Liver (tissue), 9 donors: Measurements from ENCODE around the gene ADGRG1. TPM values are rescaled to one million over a fixed set of nuclear protein-coding genes. Genes with fewer than 3 reads are reported as not detected.

Source experiments
- DNase-seq: peaks from one replicate; pipeline ENCODE4 v3.0.0-alpha.2; 2017; ENCODE audit warnings: low spot score
- H3K27ac ChIP-seq, 2 donors: one replicate each; pipeline ENCODE4 v1.7.0; 2013; ENCODE audit warnings: inconsistent platforms in 2 of 2, low read length in 2 of 2, control low read depth in 1 of 2, low read depth in 1 of 2, mild to moderate bottlenecking in 1 of 2
- H3K27me3 ChIP-seq, 4 donors: one replicate each; pipeline versions ENCODE4 v1.6.1 to v1.7.0; 2013; ENCODE audit warnings: low read length in 3 of 4, inconsistent platforms in 1 of 4, mild to moderate bottlenecking in 1 of 4, moderate library complexity in 1 of 4; ENCODE audit not compliant: control insufficient read depth in 4 of 4, insufficient read depth in 4 of 4
- H3K36me3 ChIP-seq, 4 donors: one replicate each; pipeline versions ENCODE4 v1.6.1 to v1.7.0; 2013; ENCODE audit warnings: low read length in 3 of 4, mild to moderate bottlenecking in 3 of 4, low read depth in 1 of 4, moderate library complexity in 1 of 4; ENCODE audit not compliant: control insufficient read depth in 4 of 4, insufficient read depth in 3 of 4
- H3K4me1 ChIP-seq, 4 donors: one replicate each; pipeline versions ENCODE4 v1.6.1 to v1.7.0; 2013; ENCODE audit warnings: low read length in 3 of 4, mild to moderate bottlenecking in 3 of 4, moderate library complexity in 1 of 4; ENCODE audit not compliant: control insufficient read depth in 4 of 4, insufficient read depth in 4 of 4
- H3K4me3 ChIP-seq, 3 donors: one replicate each; pipeline versions ENCODE4 v1.6.1 to v1.7.0; 2013; ENCODE audit warnings: low read length in 3 of 3, control low read depth in 1 of 3, low read depth in 1 of 3, mild to moderate bottlenecking in 1 of 3
- H3K9ac ChIP-seq, 2 donors: one replicate each; pipeline ENCODE4 v1.7.0; 2013; ENCODE audit warnings: low read length in 2 of 2, mild to moderate bottlenecking in 2 of 2, moderate library complexity in 2 of 2, control low read depth in 1 of 2, low read depth in 1 of 2
- H3K9me3 ChIP-seq, 4 donors: one replicate each; pipeline versions ENCODE4 v1.6.1 to v1.7.0; 2013; ENCODE audit warnings: low read length in 3 of 4; ENCODE audit not compliant: control insufficient read depth in 4 of 4
- EGR1 ChIP-seq, 2 donors: IDR thresholded peaks; 2 replicates each; pipeline ENCODE4 v1.6.1; 2016 to 2018; ENCODE audit warnings: antibody characterized with exemption in 2 of 2, low read depth in 2 of 2
- YY1 ChIP-seq: IDR thresholded peaks from 2 replicates; pipeline ENCODE4 v1.6.1; 2016; ENCODE audit warnings: antibody characterized with exemption, mild to moderate bottlenecking
- WGBS: extraction: QIAGEN DNeasy Blood & Tissue Kit; methylation state at CpG from one replicate; pipeline ENCODE4 v1.1.7; 2013; 5-methylcytosine and 5-hydroxymethylcytosine counted together
- polyA plus RNA-seq, 2 donors: library from polyadenylated mRNA; stranded (reverse) in 1 of 2; unstranded in 1 of 2; fragments of 200-250 nt in 1 of 2; fragments of >200 nt in 1 of 2; fragmentation: Nextera tagmentation in 1 of 2; extraction: Ambion mirVana in 1 of 2; gene quantifications; one replicate each; pipeline versions ENCODE4 v1.2.1 to v1.2.3, GENCODE V29; 2013 to 2015
- total RNA-seq, 2 donors: library from RNA; depleted of rRNA; stranded (reverse); fragments of >200 nt; gene quantifications; one replicate each; pipeline ENCODE4 v1.2.3, GENCODE V29; 2014
- TF ChIP-seq, protein P1 (sequence below): IDR thresholded peaks from 2 replicates; pipeline ENCODE4 v1.6.1; 2016; ENCODE audit warnings: antibody characterized with exemption
- TF ChIP-seq, protein P2 (sequence below): IDR thresholded peaks from 2 replicates; pipeline ENCODE4 v1.6.1; 2016; ENCODE audit warnings: antibody characterized with exemption, mild to moderate bottlenecking
- TF ChIP-seq, protein P3 (sequence below): fragments of 150-350 bp; IDR thresholded peaks from 2 replicates; pipeline ENCODE4 v1.5.1; 2017; ENCODE audit warnings: improper control_type of control experiment, low read depth, low read length; ENCODE audit not compliant: missing input control
- TF ChIP-seq, protein P4 (sequence below): IDR thresholded peaks from 2 replicates; pipeline ENCODE4 v1.6.1; 2016; ENCODE audit warnings: antibody characterized with exemption
- donor health status: healthy.
- donor health status: healthy.
- donor health status: healthy.
- donor health status: healthy.
- donor health status: healthy.

ADGRG1 gene
- total and polyA plus RNA-seq, 4 donors: 1.7 to 3.3 (median 2.0) TPM

DNA sequence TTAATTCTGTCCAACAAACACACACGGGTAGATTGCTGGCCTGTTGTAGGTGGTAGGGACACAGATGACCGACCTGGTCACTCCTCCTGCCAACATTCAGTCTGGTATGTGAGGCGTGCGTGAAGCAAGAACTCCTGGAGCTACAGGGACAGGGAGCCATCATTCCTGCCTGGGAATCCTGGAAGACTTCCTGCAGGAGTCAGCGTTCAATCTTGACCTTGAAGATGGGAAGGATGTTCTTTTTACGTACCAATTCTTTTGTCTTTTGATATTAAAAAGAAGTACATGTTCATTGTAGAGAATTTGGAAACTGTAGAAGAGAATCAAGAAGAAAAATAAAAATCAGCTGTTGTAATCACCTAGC is 36.2 kb downstream of the ADGRG1 start:
- 88% methylated on average over 6 of the region's 6 CpGs for WGBS
- Histone ChIP-seq H3K9me3 (no peaks in the 10 kb centered on the region), H3K4me1 (peaks cover 0 to 12% (median 7%) of the 10 kb centered on the region in 4 donors), H3K9ac (no peak overlapping the region), H3K27ac (no peak overlapping the region), H3K27me3 (no peaks in the 10 kb centered on the region), H3K4me3 (no peak overlapping the region), H3K36me3 (no peaks in the 10 kb centered on the region)
- TF ChIP-seq, protein P1, sequence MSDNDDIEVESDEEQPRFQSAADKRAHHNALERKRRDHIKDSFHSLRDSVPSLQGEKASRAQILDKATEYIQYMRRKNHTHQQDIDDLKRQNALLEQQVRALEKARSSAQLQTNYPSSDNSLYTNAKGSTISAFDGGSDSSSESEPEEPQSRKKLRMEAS: no peak
- TF ChIP-seq YY1 (no peak), EGR1 (IDR thresholded peaks at IDR 0.05; ENCODE audit: low read depth in 2 of 2) (no peak)
- TF ChIP-seq, protein P2, sequence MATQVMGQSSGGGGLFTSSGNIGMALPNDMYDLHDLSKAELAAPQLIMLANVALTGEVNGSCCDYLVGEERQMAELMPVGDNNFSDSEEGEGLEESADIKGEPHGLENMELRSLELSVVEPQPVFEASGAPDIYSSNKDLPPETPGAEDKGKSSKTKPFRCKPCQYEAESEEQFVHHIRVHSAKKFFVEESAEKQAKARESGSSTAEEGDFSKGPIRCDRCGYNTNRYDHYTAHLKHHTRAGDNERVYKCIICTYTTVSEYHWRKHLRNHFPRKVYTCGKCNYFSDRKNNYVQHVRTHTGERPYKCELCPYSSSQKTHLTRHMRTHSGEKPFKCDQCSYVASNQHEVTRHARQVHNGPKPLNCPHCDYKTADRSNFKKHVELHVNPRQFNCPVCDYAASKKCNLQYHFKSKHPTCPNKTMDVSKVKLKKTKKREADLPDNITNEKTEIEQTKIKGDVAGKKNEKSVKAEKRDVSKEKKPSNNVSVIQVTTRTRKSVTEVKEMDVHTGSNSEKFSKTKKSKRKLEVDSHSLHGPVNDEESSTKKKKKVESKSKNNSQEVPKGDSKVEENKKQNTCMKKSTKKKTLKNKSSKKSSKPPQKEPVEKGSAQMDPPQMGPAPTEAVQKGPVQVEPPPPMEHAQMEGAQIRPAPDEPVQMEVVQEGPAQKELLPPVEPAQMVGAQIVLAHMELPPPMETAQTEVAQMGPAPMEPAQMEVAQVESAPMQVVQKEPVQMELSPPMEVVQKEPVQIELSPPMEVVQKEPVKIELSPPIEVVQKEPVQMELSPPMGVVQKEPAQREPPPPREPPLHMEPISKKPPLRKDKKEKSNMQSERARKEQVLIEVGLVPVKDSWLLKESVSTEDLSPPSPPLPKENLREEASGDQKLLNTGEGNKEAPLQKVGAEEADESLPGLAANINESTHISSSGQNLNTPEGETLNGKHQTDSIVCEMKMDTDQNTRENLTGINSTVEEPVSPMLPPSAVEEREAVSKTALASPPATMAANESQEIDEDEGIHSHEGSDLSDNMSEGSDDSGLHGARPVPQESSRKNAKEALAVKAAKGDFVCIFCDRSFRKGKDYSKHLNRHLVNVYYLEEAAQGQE: no peak
- DNase-seq: no peak

DNA sequence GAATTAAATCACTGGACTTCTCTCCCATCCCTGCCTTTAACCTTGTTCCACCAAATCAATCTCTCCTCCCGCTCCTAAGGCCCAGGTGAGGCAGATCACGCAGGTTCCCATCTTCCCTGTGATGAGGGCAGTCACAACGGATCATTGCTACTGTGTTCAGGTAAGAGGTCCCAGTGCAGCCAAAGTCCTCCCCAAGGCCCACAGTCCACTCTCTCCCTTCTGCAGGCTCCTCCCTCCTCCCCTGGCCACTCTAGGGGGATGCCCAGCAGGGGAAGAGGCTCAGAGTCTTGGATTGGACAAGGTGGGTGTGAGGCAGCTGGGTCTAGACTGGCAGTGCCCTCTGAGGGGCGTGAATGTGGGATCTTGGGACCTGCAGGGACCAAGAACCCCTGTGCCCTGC is 37.1 kb downstream of the ADGRG1 start:
- H3K27me3 ChIP-seq: no peaks in the 10 kb centered on the region
- DNase-seq: no peak
- 87% methylated on average over 4 of the region's 4 CpGs for WGBS
- H3K27ac ChIP-seq: no peak overlapping the region
- TF ChIP-seq, protein P2: no peak
- TF ChIP-seq, protein P3, sequence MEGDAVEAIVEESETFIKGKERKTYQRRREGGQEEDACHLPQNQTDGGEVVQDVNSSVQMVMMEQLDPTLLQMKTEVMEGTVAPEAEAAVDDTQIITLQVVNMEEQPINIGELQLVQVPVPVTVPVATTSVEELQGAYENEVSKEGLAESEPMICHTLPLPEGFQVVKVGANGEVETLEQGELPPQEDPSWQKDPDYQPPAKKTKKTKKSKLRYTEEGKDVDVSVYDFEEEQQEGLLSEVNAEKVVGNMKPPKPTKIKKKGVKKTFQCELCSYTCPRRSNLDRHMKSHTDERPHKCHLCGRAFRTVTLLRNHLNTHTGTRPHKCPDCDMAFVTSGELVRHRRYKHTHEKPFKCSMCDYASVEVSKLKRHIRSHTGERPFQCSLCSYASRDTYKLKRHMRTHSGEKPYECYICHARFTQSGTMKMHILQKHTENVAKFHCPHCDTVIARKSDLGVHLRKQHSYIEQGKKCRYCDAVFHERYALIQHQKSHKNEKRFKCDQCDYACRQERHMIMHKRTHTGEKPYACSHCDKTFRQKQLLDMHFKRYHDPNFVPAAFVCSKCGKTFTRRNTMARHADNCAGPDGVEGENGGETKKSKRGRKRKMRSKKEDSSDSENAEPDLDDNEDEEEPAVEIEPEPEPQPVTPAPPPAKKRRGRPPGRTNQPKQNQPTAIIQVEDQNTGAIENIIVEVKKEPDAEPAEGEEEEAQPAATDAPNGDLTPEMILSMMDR: no peak
- no peak for TF ChIP-seq YY1
- TF ChIP-seq, protein P4, sequence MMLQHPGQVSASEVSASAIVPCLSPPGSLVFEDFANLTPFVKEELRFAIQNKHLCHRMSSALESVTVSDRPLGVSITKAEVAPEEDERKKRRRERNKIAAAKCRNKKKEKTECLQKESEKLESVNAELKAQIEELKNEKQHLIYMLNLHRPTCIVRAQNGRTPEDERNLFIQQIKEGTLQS: no peak
- no peak overlapping the region for H3K4me3 ChIP-seq
- no peaks in the 10 kb centered on the region for H3K36me3 ChIP-seq
- H3K9me3 ChIP-seq: no peaks in the 10 kb centered on the region
- H3K4me1 ChIP-seq: peaks cover 0 to 12% (median 7%) of the 10 kb centered on the region in 4 donors
- H3K9ac ChIP-seq: no peak overlapping the region
